Measurements from ENCODE around the gene TMEM223. TPM values are rescaled to one million over a fixed set of nuclear protein-coding genes. Genes with fewer than 3 reads are reported as not detected.
A peak's percentile ranks its signal among the peaks of the same experiment; 100 is the strongest.
"Not testable (repeated sequence)": the region's sequence is repeated elsewhere in the genome, so short reads cannot be mapped to it uniquely, and the experiment has no call there.

The TMEM223 gene
- total and polyA plus RNA-seq, 9 of the 15 experiments (the other 6 are each of a cell fraction or from before 2014, with no cell fraction given), result 5.9 to 34.5 (median 19.6) TPM

DNA sequence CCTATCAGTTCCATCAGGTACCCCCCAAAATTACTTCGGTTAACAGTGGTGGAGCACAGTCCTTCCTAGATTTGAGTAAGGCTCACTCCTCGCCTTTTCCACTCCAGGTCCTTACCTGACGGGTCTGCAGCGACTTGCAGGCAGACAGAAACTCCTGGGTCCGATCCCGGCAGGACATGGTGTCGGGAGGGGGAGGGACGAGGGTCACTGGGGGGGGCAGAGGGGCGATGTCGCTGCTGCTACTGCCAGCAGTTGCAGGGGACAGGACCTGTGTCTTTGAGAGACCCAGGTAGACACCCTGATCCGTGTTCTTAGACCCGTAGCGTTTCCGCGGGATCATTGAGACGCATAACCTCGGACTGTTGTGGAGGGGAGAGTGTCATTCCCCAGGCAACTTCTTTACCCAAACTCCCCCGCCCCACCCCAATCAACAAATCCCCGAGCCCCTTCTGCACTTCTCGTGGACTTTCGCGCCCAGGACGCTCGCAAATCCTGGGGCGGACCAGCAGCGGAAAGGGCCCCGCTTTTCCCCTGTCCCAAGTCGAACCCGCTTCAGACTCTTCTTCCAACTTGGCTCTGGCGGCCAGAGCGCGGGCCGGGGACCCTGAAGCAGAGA is 39.2 kb upstream of the TMEM223 start (continued):
- TF ChIP-seq ZHX1 (conservative IDR thresholded peaks at IDR 0.05; ENCODE audit: low read length) (no peak), MYBL2 (IDR thresholded peaks at IDR 0.05; ENCODE audit: low read depth) (no peak), MYBL2 (CRISPR knock-in tag; IDR thresholded peaks at IDR 0.05; ENCODE audit: borderline replicate concordance) (no peak), ZBTB7A (IDR thresholded peaks at IDR 0.05; ENCODE audit: borderline replicate concordance, control insufficient read depth, low read depth, low read length) (peak; percentile 22; the same call in 1 of the 2 replicates), SMAD4 (CRISPR knock-in tag; conservative IDR thresholded peaks at IDR 0.05) (no peak), FOXM1 (IDR thresholded peaks at IDR 0.05; ENCODE audit: low read depth) (peak; percentile 25; the same call in 1 of the 2 replicates), FOXM1 (CRISPR knock-in tag; IDR thresholded peaks at IDR 0.05; ENCODE audit: low read depth) (no peak; the same call in 1 of the 2 replicates), PRPF4 (IDR thresholded peaks at IDR 0.05; ENCODE audit: insufficient read depth, low read depth, low read length, poor library complexity, severe bottlenecking) (no peak)
- TF ChIP-seq, protein P1, sequence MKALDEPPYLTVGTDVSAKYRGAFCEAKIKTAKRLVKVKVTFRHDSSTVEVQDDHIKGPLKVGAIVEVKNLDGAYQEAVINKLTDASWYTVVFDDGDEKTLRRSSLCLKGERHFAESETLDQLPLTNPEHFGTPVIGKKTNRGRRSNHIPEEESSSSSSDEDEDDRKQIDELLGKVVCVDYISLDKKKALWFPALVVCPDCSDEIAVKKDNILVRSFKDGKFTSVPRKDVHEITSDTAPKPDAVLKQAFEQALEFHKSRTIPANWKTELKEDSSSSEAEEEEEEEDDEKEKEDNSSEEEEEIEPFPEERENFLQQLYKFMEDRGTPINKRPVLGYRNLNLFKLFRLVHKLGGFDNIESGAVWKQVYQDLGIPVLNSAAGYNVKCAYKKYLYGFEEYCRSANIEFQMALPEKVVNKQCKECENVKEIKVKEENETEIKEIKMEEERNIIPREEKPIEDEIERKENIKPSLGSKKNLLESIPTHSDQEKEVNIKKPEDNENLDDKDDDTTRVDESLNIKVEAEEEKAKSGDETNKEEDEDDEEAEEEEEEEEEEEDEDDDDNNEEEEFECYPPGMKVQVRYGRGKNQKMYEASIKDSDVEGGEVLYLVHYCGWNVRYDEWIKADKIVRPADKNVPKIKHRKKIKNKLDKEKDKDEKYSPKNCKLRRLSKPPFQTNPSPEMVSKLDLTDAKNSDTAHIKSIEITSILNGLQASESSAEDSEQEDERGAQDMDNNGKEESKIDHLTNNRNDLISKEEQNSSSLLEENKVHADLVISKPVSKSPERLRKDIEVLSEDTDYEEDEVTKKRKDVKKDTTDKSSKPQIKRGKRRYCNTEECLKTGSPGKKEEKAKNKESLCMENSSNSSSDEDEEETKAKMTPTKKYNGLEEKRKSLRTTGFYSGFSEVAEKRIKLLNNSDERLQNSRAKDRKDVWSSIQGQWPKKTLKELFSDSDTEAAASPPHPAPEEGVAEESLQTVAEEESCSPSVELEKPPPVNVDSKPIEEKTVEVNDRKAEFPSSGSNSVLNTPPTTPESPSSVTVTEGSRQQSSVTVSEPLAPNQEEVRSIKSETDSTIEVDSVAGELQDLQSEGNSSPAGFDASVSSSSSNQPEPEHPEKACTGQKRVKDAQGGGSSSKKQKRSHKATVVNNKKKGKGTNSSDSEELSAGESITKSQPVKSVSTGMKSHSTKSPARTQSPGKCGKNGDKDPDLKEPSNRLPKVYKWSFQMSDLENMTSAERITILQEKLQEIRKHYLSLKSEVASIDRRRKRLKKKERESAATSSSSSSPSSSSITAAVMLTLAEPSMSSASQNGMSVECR (CRISPR knock-in tag; IDR thresholded peaks at IDR 0.05), result peak; percentile 29
- TF ChIP-seq, protein P2, sequence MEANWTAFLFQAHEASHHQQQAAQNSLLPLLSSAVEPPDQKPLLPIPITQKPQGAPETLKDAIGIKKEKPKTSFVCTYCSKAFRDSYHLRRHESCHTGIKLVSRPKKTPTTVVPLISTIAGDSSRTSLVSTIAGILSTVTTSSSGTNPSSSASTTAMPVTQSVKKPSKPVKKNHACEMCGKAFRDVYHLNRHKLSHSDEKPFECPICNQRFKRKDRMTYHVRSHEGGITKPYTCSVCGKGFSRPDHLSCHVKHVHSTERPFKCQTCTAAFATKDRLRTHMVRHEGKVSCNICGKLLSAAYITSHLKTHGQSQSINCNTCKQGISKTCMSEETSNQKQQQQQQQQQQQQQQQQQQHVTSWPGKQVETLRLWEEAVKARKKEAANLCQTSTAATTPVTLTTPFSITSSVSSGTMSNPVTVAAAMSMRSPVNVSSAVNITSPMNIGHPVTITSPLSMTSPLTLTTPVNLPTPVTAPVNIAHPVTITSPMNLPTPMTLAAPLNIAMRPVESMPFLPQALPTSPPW (CRISPR knock-in tag; IDR thresholded peaks at IDR 0.05), result peak; percentile 46; the same call in 1 of the 2 replicates

DNA sequence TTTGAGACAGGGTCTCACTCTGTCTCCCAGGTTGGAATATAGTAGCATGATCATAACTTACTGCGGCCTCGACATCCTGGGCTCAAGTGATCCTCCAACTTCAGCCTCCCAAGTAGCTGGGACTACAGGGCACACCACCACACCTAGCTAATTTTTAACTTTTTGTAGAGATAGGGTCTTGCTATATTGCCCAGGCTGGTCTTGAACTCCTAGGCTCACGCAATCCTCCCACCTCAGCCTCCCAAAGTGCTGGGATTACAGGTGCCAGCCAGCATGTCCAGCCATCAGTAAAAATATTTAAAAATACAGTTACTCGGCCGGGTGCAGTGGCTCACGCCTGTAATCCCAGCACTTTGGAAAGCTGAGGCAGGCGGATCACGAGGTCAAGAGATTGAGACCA is 36.3 kb upstream of the TMEM223 start:
- WGBS (ENCODE audit: insufficient coverage, low coverage, missing lambda C conversion rate), result 93% methylated on average over 8 of the region's 8 CpGs
- BruUV-seq (replicated peaks); DNase-seq (ENCODE audit: extremely low read depth in 1 of 4, low spot score in 3 of 4); H3K4me3 ChIP-seq; H3K4me2 ChIP-seq (ENCODE audit: insufficient read depth, low read length); H3K9me3 ChIP-seq (replicated peaks; ENCODE audit: control insufficient read depth, insufficient read depth, low read depth, low read length); ATAC-seq; in situ Hi-C loops (cut with MboI); H3K27me3 ChIP-seq (ENCODE audit: control insufficient read depth in 2 of 2, insufficient read depth in 2 of 2, low read length in 2 of 2); H3K9ac ChIP-seq (ENCODE audit: insufficient read depth in 1 of 2, low read depth in 2 of 2, low read length in 2 of 2); H2AFZ ChIP-seq (ENCODE audit: low read depth, low read length); intact Hi-C loops (cut with micrococcal nuclease); FAIRE-seq; H3K27ac ChIP-seq (ENCODE audit: extremely low read depth, low read depth, low read length); H4K20me1 ChIP-seq (replicated peaks; ENCODE audit: control insufficient read depth, insufficient read depth, low read length); H3K9me1 ChIP-seq (ENCODE audit: control insufficient read depth, insufficient read depth, low read length); CTCF ChIA-PET (ENCODE audit: low intra/inter-chr PET ratio): not testable (repeated sequence)
- peaks cover 7 to 12% of the 10 kb centered on the region in 2 experiments; a peak in 4 of 5 replicates for H3K4me1 ChIP-seq (replicated peaks in 1 of 2; ENCODE audit: control insufficient read depth in 2 of 2, insufficient read depth in 2 of 2, low read length in 2 of 2)
- peaks cover 60% of the 10 kb centered on the region for H3K36me3 ChIP-seq (ENCODE audit: control insufficient read depth, insufficient read depth, low read length)
- POLR2A ChIA-PET, result interaction anchor here (0.7 to 4.9 kb wide), 7 partner anchors 8 to 55 kb away, joined by 3 to 70 read pairs (median 11); partner anchors contain the start of gene WDR74
- H3K79me2 ChIP-seq (ENCODE audit: control insufficient read depth, insufficient read depth, low read length), result peaks cover 37% of the 10 kb centered on the region

All from K562 (cell line).